ENCODE measurements around the gene CHCHD4.
"Not testable (repeated sequence)": the region's sequence is repeated elsewhere in the genome, so short reads cannot be mapped to it uniquely, and the experiment has no call there.

The CHCHD4 gene

GRCh38 chr3:14133876-14134275 is 9.2 kb upstream of the CHCHD4 start:
- DNase-seq = no peak

- DNase-seq = no peak
Measured at GRCh38 chr3:14133188-14133800, 8.6 kb upstream of the CHCHD4 start.

- no peak for DNase-seq
Measured at GRCh38 chr3:14132689-14133088, 8.0 kb upstream of the CHCHD4 start.

- DNase-seq = no peak
Measured at GRCh38 chr3:14132120-14132519, 7.5 kb upstream of the CHCHD4 start.

GRCh38 chr3:14131134-14131533 is 6.5 kb upstream of the CHCHD4 start:
- DNase-seq = no peak

GRCh38 chr3:14130707-14131106 is 6.0 kb upstream of the CHCHD4 start:
- DNase-seq = no peak

- no peak for DNase-seq
Measured at GRCh38 chr3:14130230-14130629, 5.6 kb upstream of the CHCHD4 start.

- no peak for DNase-seq
Measured at GRCh38 chr3:14129296-14129695, 4.6 kb upstream of the CHCHD4 start.

- no peak for DNase-seq
Measured at GRCh38 chr3:14128724-14129123, 4.1 kb upstream of the CHCHD4 start.

GRCh38 chr3:14127516-14128161 is 3.0 kb upstream of the CHCHD4 start:
- DNase-seq = no peak

GRCh38 chr3:14126887-14127505 is 2.3 kb upstream of the CHCHD4 start:
- DNase-seq = no peak

- no peak for DNase-seq
Measured at GRCh38 chr3:14126017-14126886, 1.6 kb upstream of the CHCHD4 start.

GRCh38 chr3:14125193-14126016 is 735 bp upstream of the CHCHD4 start:
- DNase-seq = peak; percentile 48 to 50

- peak; percentile 45 to 47 for DNase-seq
Measured at GRCh38 chr3:14124223-14124614, 451 bp downstream of the CHCHD4 start.

- DNase-seq = no peak
Measured at GRCh38 chr3:14123308-14124222, 1.1 kb downstream of the CHCHD4 start.

GRCh38 chr3:14122301-14122700 is 2.4 kb downstream of the CHCHD4 start:
- no peak for DNase-seq

GRCh38 chr3:14121859-14122258 is 2.8 kb downstream of the CHCHD4 start:
- no peak for DNase-seq

GRCh38 chr3:14120921-14121448 is 3.7 kb downstream of the CHCHD4 start:
- DNase-seq = not testable (repeated sequence)

GRCh38 chr3:14120111-14120920 is 4.4 kb downstream of the CHCHD4 start:
- no peak for DNase-seq

GRCh38 chr3:14119651-14120050 is 5.0 kb downstream of the CHCHD4 start:
- no peak for DNase-seq

Data from stimulated activated CD4-positive, alpha-beta T cell treated with anti-CD3 and anti-CD28 coated beads, Interleukin-2, amount 100 ng/mL, for 48 hours (primary cell).